ENCODE measurements around the gene ZNF775. TPM values are rescaled to one million over a fixed set of nuclear protein-coding genes. Genes with fewer than 3 reads are reported as not detected.

The ZNF775 gene
- total RNA-seq, 1 donor from 2014 or later = 16.5 TPM

GRCh38 chr7:150346922-150347321 lies 32.2 kb upstream of the ZNF775 start:
- no peak for DNase-seq (ENCODE audit: low read depth, low spot score)
- Mint-ChIP-seq H3K4me3 (no peak overlapping the region), H3K27ac (ENCODE audit: unreplicated experiment) (no peak overlapping the region), H3K27me3 (ENCODE audit: low read depth) (peaks cover 29% of the 10 kb centered on the region), H3K36me3 (ENCODE audit: low read depth) (no peaks in the 10 kb centered on the region), H3K4me1 (peaks cover 5% of the 10 kb centered on the region), H3K9me3 (no peaks in the 10 kb centered on the region)
- no peak for TF ChIP-seq CTCF (conservative IDR thresholded peaks at IDR 0.05)

- no peak overlapping the region for H3K4me3 Mint-ChIP-seq
- no peak for DNase-seq (ENCODE audit: low read depth, low spot score)
These were observed 27.4 kb upstream of the ZNF775 start for GRCh38 chr7:150351587-150352194.

GRCh38 chr7:150355666-150356059 lies 23.5 kb upstream of the ZNF775 start:
- H3K27ac Mint-ChIP-seq (ENCODE audit: unreplicated experiment) = no peak overlapping the region
- peaks cover 6% of the 10 kb centered on the region for H3K4me1 Mint-ChIP-seq
- peaks cover 2% of the 10 kb centered on the region for H3K27me3 Mint-ChIP-seq (ENCODE audit: low read depth)
- DNase-seq (ENCODE audit: low read depth, low spot score) = no peak
- no peak for TF ChIP-seq CTCF (conservative IDR thresholded peaks at IDR 0.05)
- no peaks in the 10 kb centered on the region for H3K36me3 Mint-ChIP-seq (ENCODE audit: low read depth)
- H3K9me3 Mint-ChIP-seq = no peaks in the 10 kb centered on the region
- H3K4me3 Mint-ChIP-seq = no peak overlapping the region

More at GRCh38 chr7:150351587-150352194, 27.4 kb upstream of the ZNF775 start:
- Mint-ChIP-seq H3K36me3 (ENCODE audit: low read depth) (no peaks in the 10 kb centered on the region), H3K9me3 (no peaks in the 10 kb centered on the region), H3K27ac (ENCODE audit: unreplicated experiment) (no peak overlapping the region), H3K4me1 (peaks cover 5% of the 10 kb centered on the region), H3K27me3 (ENCODE audit: low read depth) (peaks cover 4% of the 10 kb centered on the region)
- TF ChIP-seq CTCF (conservative IDR thresholded peaks at IDR 0.05) = no peak

- H3K36me3 Mint-ChIP-seq (ENCODE audit: low read depth) = no peaks in the 10 kb centered on the region
- H3K9me3 Mint-ChIP-seq = no peaks in the 10 kb centered on the region
- H3K4me3 Mint-ChIP-seq = no peak overlapping the region
- peaks cover 2% of the 10 kb centered on the region for H3K27me3 Mint-ChIP-seq (ENCODE audit: low read depth)
- TF ChIP-seq CTCF (conservative IDR thresholded peaks at IDR 0.05) = peak; percentile 74
- no peak overlapping the region for H3K27ac Mint-ChIP-seq (ENCODE audit: unreplicated experiment)
- H3K4me1 Mint-ChIP-seq = peaks cover 9% of the 10 kb centered on the region
- no peak for DNase-seq (ENCODE audit: low read depth, low spot score)
These were observed 22.7 kb upstream of the ZNF775 start for GRCh38 chr7:150356265-150356897.

GRCh38 chr7:150357270-150357669 lies 21.9 kb upstream of the ZNF775 start:
- no peaks in the 10 kb centered on the region for H3K9me3 Mint-ChIP-seq
- H3K36me3 Mint-ChIP-seq (ENCODE audit: low read depth) = no peaks in the 10 kb centered on the region
- H3K27me3 Mint-ChIP-seq (ENCODE audit: low read depth) = peaks cover 2% of the 10 kb centered on the region
- DNase-seq (ENCODE audit: low read depth, low spot score) = no peak
- no peak overlapping the region for H3K4me3 Mint-ChIP-seq
- peaks cover 18% of the 10 kb centered on the region for H3K4me1 Mint-ChIP-seq
- TF ChIP-seq CTCF (conservative IDR thresholded peaks at IDR 0.05) = no peak
- no peak overlapping the region for H3K27ac Mint-ChIP-seq (ENCODE audit: unreplicated experiment)
